Adipocyte (in vitro differentiated cells): Measurements from ENCODE around the gene SNAI3.

Source experiments
- DNase-seq: peaks from one replicate; pipeline ENCODE4 v3.0.0-alpha.2; 2015; ENCODE audit warnings: low read depth
- H3K27me3 ChIP-seq: replicated peaks from 2 replicates; pipeline ENCODE4 v1.7.0; 2013; ENCODE audit warnings: mild to moderate bottlenecking, low read length, moderate library complexity; ENCODE audit not compliant: control insufficient read depth, insufficient read depth
- H3K36me3 ChIP-seq: 2 replicates; pipeline ENCODE4 v1.7.0; 2013; ENCODE audit warnings: low read length, mild to moderate bottlenecking, moderate library complexity; ENCODE audit not compliant: control insufficient read depth, insufficient read depth, severe bottlenecking
- H3K4me1 ChIP-seq: 2 replicates; pipeline ENCODE4 v1.7.0; 2013; ENCODE audit warnings: mild to moderate bottlenecking, low read length, moderate library complexity; ENCODE audit not compliant: control insufficient read depth, insufficient read depth
- H3K4me3 ChIP-seq: 2 replicates; pipeline ENCODE4 v1.7.0; 2013; ENCODE audit warnings: mild to moderate bottlenecking, low read length, moderate library complexity
- H3K9ac ChIP-seq: 2 replicates; pipeline ENCODE4 v1.7.0; 2013; ENCODE audit warnings: mild to moderate bottlenecking, low read length, moderate library complexity
- H3K9me3 ChIP-seq: 2 replicates; pipeline ENCODE4 v1.7.0; 2013; ENCODE audit warnings: mild to moderate bottlenecking, low read length, moderate library complexity; ENCODE audit not compliant: control insufficient read depth

SNAI3 gene

DNA sequence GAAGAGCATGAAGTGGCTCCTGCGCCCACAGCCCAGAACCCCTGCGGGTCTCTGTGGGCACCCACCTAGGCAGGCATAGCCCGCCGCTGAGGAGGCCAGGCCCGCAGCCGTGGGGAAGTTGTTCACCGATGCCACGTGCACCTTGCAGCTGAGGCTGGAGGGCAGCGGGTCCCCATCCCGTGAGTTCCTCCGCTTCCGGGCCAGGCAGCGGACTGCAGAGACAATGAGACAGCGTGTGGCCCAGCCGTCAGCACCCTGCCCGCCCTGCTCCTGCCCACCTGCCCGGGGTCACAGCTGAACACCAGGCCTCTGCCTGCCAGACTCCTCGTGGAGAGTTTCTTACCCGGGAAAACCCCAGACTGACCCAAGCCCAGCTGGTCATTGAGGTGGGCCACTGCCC is 28.9 kb downstream of the SNAI3 start:
- H3K4me1 ChIP-seq: no peaks in the 10 kb centered on the region
- no peaks in the 10 kb centered on the region for H3K27me3 ChIP-seq
- DNase-seq: no peak
- no peak overlapping the region for H3K4me3 ChIP-seq
- peaks cover 71% of the 10 kb centered on the region for H3K36me3 ChIP-seq
- no peak overlapping the region for H3K9ac ChIP-seq
- H3K9me3 ChIP-seq: no peaks in the 10 kb centered on the region

DNA sequence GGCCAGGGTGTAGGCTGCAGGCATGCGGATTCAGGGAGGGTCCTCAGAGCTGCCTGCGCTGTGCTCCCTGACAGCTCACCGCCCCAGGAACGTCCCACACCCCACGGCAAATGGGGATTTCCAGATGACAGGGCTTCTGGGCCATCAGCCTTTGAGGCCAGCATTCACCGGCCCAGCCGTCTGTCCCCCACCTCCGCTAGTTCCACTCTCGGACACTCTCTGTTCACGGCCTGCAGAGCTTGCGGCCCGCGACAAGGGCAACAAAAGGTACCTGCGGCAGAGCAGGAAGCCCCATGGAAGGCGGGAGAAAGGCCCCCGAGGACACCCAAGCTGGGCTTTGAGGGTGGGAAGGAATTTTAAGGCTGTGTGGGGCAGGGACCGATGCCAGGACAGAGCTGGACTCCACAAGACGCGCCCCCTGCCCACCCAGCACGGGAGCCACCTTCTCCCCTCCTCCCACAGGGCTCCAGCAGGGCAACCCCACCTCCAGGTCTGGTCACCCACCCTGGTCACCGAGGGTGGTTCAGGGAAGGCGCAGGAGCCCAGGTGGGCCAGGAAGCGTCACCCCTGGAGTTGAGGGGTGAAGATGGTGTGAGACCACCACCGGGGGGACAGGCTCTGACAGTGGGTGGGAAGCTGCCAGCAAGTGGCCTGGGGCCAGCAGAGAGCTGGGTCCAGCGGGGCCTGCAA is 29.9 kb downstream of the SNAI3 start:
- Histone ChIP-seq H3K27me3 (no peaks in the 10 kb centered on the region), H3K4me1 (peaks cover 1% of the 10 kb centered on the region), H3K36me3 (peaks cover 76% of the 10 kb centered on the region), H3K4me3 (no peak overlapping the region), H3K9ac (peak overlapping the region; percentile 22), H3K9me3 (no peaks in the 10 kb centered on the region)
- no peak for DNase-seq

DNA sequence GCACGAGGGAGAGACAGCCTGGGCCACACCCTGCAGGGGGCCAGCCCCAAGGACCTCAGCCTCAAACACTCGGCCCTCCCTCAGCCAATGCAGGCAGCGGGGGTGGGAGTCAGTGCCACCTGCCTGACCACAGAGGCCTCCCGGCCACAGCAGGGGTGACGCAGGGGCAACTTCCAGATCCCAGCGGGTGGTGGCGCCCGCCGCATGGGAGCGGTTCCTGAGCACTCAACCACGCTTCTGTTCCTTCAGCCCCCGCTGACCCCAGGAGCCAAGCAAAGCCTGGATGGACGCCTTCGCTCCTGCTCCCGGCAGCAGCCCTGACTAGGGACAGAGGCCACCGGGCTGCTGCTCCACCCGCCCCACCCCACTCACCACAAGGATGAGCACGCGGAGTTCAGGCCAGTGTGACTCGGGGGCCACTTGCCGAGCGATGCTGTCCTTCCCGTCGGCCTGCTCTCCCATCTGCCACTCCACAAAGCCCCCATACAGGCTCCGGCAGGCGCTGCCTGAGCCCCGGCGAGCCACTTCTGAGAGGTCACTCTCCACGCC is 30.5 kb downstream of the SNAI3 start:
- Histone ChIP-seq H3K4me1 (peaks cover 6% of the 10 kb centered on the region), H3K36me3 (peaks cover 76% of the 10 kb centered on the region), H3K27me3 (no peaks in the 10 kb centered on the region), H3K4me3 (no peak overlapping the region), H3K9me3 (no peaks in the 10 kb centered on the region), H3K9ac (no peak overlapping the region)
- DNase-seq: no peak

DNA sequence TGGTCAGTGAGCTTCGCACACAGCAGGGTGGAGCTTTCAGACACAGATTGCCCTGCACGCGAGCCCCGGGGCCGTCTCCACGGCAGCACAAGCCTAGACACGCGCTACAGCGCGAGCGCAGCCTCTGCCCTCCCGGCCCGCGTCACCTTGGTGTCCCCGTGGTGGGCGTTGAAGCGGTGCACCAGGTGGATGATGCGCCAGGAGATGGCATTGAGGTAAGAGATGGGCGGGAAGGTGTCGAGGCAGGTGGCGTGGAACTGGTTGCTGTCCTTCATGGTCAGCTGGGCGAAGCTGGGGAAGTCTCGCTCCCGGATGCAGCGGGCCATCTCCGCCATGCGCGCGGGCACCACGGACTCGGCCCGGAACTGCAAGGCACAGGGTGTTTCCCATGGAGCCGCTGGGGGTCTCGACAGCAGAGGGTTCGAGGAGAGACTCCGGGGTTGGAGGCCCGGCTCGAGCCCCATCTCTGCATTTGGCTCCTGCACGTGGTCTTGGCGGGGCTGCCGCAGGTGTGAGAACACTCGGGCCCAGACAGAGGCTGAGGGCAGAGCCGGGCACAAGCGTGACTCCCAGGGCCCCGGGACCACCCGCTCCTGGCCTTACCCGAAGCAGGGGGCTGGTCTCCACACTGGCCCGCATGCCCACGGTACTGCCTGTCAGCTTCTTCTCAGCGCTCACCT is 31.1 kb downstream of the SNAI3 start:
- no peak for DNase-seq
- H3K36me3 ChIP-seq: peaks cover 76% of the 10 kb centered on the region
- no peak overlapping the region for H3K9ac ChIP-seq
- no peak overlapping the region for H3K4me3 ChIP-seq
- H3K4me1 ChIP-seq: peaks cover 6% of the 10 kb centered on the region
- H3K27me3 ChIP-seq: no peaks in the 10 kb centered on the region
- H3K9me3 ChIP-seq: no peaks in the 10 kb centered on the region

DNA sequence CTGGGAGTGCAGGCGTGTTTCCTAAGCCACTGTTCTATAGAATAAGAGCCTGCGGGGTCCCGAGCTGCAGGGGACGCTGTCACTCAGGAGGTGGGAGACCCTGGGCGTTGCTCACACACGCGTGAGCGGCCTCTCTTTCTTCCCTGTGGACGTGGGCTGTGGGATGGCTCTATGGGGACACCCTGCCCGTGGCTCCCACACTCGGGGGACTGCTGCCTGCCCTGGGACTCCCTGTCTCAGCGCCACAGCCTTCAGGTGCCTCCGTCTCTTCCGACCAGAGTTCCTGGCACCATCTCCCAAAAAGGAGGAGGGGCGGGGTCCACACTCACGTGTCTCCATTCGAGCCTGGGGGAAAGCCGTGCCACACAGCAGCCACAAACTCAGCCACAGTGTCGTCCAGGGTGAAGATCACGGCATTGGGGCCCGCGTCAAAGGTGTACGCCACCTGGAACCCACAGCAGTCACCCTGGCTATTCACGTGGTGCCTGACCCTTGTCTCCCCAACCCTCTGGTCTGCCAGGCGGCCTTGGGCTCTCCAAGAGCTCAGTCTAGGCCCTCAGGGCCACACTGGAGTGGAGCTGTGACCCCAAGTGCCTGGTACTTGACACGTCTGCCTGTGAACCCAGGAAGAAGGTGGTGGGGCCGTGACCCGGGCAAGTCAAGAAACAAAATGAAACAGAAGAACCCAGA is 31.8 kb downstream of the SNAI3 start:
- Histone ChIP-seq H3K4me3 (no peak overlapping the region), H3K9ac (no peak overlapping the region), H3K27me3 (no peaks in the 10 kb centered on the region), H3K4me1 (peaks cover 6% of the 10 kb centered on the region), H3K36me3 (peaks cover 75% of the 10 kb centered on the region), H3K9me3 (no peaks in the 10 kb centered on the region)
- no peak for DNase-seq

DNA sequence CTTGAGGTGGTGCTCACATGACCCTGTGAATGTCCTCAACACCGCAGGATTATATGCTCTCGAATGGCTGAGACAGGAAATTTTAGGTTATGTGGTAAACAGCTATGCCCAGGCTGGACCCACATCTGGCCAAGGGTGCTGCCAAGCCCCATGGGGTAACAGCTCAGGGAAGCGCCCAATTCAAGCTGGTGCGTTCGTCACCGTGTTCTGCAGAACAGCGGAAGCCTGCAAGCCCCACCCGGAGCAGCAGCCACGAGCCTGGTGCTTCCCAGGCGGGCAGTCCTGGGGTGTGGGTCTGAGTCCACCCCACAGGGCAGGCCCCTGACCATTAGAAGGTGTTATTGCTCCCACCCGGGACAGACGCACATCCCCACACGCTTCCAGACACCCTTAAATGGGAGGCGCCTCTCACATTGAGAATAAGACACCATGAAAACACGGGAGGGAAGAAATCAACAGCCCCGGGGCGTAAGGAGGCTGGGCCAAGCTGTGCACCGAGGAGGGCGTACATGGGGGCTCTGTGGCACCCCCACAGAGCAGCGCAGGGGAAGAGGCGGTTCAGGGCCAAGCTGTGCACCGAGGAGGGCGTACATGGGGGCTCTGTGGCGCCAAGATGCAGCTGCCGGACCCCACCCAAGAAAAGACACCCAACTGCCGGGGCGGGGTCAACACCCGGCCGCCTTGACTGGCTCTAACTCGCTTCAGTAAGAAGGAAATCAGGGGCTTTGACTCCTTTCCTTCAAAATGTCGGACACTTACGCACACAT is 32.5 kb downstream of the SNAI3 start:
- DNase-seq: no peak
- Histone ChIP-seq H3K4me1 (peaks cover 6% of the 10 kb centered on the region), H3K9me3 (no peaks in the 10 kb centered on the region), H3K36me3 (peaks cover 68% of the 10 kb centered on the region), H3K9ac (no peak overlapping the region), H3K27me3 (no peaks in the 10 kb centered on the region), H3K4me3 (no peak overlapping the region)

DNA sequence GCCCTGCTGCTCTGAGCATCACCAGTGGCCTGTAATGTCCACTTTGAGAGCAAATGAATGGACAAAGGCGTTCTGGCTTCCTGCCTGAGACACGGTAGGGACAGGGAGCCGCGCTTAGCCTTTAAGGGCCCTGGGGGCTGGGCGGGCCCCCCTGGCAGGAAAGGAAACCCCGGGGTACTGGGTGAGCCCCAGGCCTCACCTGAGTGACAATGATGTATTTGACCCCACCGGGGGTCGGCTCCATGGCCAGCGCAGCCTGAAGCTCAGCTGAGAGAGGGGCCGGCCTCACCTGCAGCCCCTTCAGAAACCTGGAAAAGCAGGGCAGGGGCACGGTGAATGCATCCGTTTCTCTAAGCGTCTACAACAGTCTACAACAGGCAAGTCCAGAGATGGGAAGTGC is 33.2 kb downstream of the SNAI3 start:
- H3K4me3 ChIP-seq: no peak overlapping the region
- peaks cover 6% of the 10 kb centered on the region for H3K4me1 ChIP-seq
- no peak overlapping the region for H3K9ac ChIP-seq
- no peaks in the 10 kb centered on the region for H3K27me3 ChIP-seq
- no peaks in the 10 kb centered on the region for H3K9me3 ChIP-seq
- peaks cover 63% of the 10 kb centered on the region for H3K36me3 ChIP-seq
- DNase-seq: no peak

DNA sequence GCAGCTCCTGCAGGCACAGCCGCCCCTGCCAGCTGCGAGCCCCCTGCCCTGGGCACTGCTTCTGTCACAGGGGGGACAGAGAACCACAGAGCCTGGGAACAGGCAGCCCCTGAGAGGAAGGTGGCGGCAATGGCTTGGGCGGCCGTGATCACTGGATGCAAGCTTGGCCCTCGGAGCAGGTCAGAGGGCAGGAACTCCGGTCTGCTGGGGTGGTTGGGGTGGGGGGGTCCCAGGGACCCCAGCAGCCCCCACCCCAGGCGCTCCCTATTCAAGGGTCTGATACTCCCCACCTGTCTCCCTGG is 33.6 kb downstream of the SNAI3 start:
- no peak for DNase-seq
- Histone ChIP-seq H3K36me3 (peaks cover 59% of the 10 kb centered on the region), H3K4me1 (peaks cover 6% of the 10 kb centered on the region)

DNA sequence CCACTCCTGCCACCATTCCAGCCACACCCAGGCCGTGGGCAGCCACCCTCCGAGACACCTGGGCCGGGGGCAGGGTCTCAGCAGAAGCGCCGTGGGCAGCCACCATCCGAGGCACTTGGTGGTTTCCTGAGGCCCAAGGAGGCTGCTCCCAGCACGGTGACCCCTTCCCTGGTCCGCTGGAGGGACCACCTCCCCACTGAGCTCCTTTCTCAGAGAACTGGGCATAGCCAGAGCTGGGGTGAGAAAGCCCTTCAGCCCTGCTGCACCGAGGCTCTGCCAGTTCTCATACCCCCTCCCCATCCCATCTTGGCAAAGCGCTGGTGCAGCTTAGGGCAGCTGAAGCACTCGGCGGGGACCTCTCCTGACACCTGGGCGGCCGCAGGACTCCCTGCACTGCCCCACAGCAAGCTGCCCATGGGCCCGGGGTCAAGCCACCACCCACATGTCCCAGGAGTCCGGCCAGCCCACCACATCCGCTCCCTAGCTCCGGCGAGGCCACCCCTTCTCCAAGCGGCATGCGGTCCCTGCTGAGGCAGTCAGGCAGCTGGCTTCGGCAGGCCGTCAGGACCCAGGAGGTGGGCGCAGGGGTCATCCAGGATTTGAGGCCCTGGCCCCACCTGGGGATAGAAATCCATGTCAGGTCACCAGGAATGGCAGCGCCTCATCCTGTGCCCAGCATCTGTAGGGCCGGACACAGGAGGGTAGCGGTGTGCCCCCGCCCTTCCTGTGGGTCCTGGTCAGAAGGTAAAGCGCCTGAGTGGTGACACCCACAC is 34.1 kb downstream of the SNAI3 start:
- DNase-seq: no peak
- Histone ChIP-seq H3K9ac (no peak overlapping the region), H3K27me3 (no peaks in the 10 kb centered on the region), H3K36me3 (peaks cover 54% of the 10 kb centered on the region), H3K9me3 (no peaks in the 10 kb centered on the region), H3K4me3 (no peak overlapping the region), H3K4me1 (peaks cover 6% of the 10 kb centered on the region)

More for the DNA sequence above, 33.6 kb downstream of the SNAI3 start:
- Histone ChIP-seq H3K9me3 (no peaks in the 10 kb centered on the region), H3K27me3 (no peaks in the 10 kb centered on the region), H3K4me3 (no peak overlapping the region), H3K9ac (no peak overlapping the region)

DNA sequence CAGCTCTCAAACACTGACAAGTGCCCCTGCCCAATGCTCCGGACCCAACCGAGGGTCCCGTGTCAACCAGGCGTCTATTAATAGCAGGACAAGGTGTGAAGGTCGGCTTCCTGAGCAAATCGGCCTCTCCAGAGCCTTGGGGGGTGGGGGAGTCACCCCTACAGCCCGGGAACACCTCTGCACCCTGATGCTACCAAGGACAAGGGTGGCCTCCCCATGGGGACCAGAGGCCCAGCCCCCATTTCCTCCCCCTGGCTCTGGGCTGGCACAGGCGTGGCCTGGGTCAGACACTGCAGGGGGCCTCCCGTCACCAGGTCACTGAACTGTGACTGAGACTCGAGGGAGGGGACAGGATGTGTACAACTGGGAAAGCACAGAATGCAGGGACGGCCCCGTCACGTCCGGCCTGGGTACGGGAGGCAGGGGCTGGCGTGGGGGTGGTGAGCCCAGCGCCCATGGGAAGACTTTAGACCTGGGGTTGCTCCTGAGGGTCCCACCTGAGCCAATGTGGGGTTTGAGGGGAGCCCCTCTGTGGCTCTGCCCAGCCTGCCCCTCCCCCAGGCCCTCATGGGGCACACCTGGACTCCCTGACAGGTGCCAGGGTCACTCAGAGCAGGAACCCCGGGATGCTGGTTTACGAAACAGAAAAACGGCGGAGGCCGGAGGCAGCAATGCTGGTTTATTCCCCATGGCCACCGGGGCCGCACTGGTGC is 34.9 kb downstream of the SNAI3 start:
- peak overlapping the region; percentile 75 for H3K9ac ChIP-seq
- H3K4me3 ChIP-seq: peak overlapping the region; percentile 70
- H3K9me3 ChIP-seq: no peaks in the 10 kb centered on the region
- no peaks in the 10 kb centered on the region for H3K27me3 ChIP-seq
- H3K36me3 ChIP-seq: peaks cover 46% of the 10 kb centered on the region
- DNase-seq: no peak
- peaks cover 6% of the 10 kb centered on the region for H3K4me1 ChIP-seq
